Testis (tissue), 3 donors: ENCODE data around the gene LRRC27. TPM values are rescaled to one million over a fixed set of nuclear protein-coding genes. Genes with fewer than 3 reads are reported as not detected.
A peak's percentile ranks its signal among the peaks of the same experiment; 100 is the strongest.

Experiments
- DNase-seq: peaks from one replicate; pipeline ENCODE4 v3.0.0-alpha.2; 2019
- H3K27ac ChIP-seq, 2 donors: fragments of 200-600 bp; sonication (generic); one replicate each; pipeline ENCODE4 v1.5.1; 2019
- H3K27me3 ChIP-seq: fragments of 200-600 bp; sonication (generic); one replicate; pipeline ENCODE4 v1.5.1; 2019
- H3K36me3 ChIP-seq: fragments of 200-600 bp; sonication (generic); one replicate; pipeline ENCODE4 v1.5.1; 2017; ENCODE audit warnings: low read depth; ENCODE audit errors: missing control alignments
- H3K4me1 ChIP-seq: fragments of 200-600 bp; sonication (generic); one replicate; pipeline ENCODE4 v1.5.1; 2019
- H3K4me3 ChIP-seq, 2 donors: fragments of 200-600 bp; sonication (generic); one replicate each; pipeline ENCODE4 v1.5.1; 2017 to 2019
- H3K9me3 ChIP-seq: fragments of 200-600 bp; sonication (generic); one replicate; pipeline ENCODE4 v1.5.1; 2017
- POLR2A ChIP-seq: fragments of 450-650 bp; IDR thresholded peaks from one replicate; pipeline ENCODE4 v1.6.1; 2017; ENCODE audit warnings: antibody characterized with exemption, mild to moderate bottlenecking, moderate library complexity
- WGBS, 2 donors: methylation state at CpG; one replicate each; pipeline ENCODE4 v1.1.5; 2018; 5-methylcytosine and 5-hydroxymethylcytosine counted together
- intact Hi-C: fragments of 100-400 bp; cut with DNase I; formaldehyde crosslinking; loops from one replicate; pipeline ENCODE4 v1.15.1; 2023; ENCODE audit warnings: low total_unique reads
- polyA plus RNA-seq: library from polyadenylated mRNA; stranded (reverse); fragments of 350-450 nt; fragmentation: Illumina TruSeq; extraction: RNeasy Lipid Tissue Mini Kit (QIAGEN cat#74804); gene quantifications from one replicate; pipeline ENCODE4 v1.2.3, GENCODE V29; 2014; ENCODE audit warnings: low read depth, low replicate concordance; ENCODE audit not compliant: insufficient read depth
- total RNA-seq, 2 donors: library from RNA; depleted of rRNA; stranded (reverse); fragments of >200 nt; gene quantifications; one replicate each; pipeline ENCODE4 v1.2.3, GENCODE V29; 2016
- TF ChIP-seq, protein P1 (sequence below), 3 experiments: fragments of 450-650 bp in 2 of 3; fragments of 200-600 bp in 1 of 3; sonication (generic) in 1 of 3; IDR thresholded peaks; one replicate each; pipeline ENCODE4 v1.5.1; 2016 to 2019; ENCODE audit warnings: antibody characterized with exemption in 3 of 3, mild to moderate bottlenecking in 2 of 3, moderate library complexity in 1 of 3

The LRRC27 gene
- total and polyA plus RNA-seq, 3 donors from 2014 or later: 49.4 to 164 (median 110) TPM

DNA sequence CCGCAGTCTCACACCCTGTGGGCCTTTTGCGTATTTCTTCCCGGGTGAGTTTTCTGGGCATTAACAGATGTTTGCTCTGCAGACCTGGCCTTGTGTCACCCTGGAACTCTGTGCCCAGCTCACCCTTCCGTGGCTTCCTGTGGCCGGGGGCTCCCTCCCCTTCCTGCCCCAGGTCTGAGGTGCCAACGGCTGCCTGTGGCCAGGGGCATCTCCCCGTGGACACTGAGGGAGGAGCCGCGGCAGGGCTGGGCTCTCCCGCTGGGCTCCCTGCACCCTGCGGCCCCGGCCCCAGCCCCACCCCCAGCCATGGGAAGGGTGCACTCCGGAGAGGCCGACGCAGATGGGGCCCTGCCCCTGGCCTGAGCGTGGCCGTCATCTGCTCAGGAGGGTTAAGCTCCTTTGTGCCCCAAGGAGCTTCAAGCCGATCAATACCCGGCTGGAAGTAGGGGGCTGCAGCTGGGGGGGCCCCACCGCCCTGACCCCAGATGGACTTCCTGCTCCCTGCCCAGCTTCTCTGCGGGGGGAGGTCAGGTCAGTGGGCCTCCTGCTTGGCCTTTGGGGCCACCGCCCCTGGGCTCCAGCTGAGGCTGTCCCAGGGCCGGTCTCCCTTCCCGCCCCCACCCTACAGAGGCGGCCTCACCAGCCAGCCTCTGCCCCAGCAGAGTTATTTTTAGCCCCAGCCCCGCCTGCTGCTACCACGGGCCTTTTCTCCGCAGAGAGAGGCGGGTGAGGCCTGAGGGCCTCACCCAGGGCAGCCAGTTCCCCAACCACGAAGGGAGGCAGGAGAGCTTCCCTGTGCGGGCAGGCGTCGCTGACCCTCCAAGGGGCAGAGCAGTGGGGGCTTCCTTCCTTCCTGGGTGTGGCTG lies 89.2 kb downstream of the LRRC27 start:
- peak; percentile 88 for DNase-seq
- Histone ChIP-seq H3K27me3 (no peaks in the 10 kb centered on the region), H3K36me3 (no peaks in the 10 kb centered on the region), H3K4me3 (no peak overlapping the region), H3K27ac (peak overlapping the region; percentile 93 to 95), H3K9me3 (no peaks in the 10 kb centered on the region), H3K4me1 (peaks cover 55% of the 10 kb centered on the region)
- intact Hi-C loops: no loop called here
- 26 to 64% methylated on average over 7 to 33 of the region's 33 CpGs for WGBS, 2 donors
- TF ChIP-seq, protein P1, sequence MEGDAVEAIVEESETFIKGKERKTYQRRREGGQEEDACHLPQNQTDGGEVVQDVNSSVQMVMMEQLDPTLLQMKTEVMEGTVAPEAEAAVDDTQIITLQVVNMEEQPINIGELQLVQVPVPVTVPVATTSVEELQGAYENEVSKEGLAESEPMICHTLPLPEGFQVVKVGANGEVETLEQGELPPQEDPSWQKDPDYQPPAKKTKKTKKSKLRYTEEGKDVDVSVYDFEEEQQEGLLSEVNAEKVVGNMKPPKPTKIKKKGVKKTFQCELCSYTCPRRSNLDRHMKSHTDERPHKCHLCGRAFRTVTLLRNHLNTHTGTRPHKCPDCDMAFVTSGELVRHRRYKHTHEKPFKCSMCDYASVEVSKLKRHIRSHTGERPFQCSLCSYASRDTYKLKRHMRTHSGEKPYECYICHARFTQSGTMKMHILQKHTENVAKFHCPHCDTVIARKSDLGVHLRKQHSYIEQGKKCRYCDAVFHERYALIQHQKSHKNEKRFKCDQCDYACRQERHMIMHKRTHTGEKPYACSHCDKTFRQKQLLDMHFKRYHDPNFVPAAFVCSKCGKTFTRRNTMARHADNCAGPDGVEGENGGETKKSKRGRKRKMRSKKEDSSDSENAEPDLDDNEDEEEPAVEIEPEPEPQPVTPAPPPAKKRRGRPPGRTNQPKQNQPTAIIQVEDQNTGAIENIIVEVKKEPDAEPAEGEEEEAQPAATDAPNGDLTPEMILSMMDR (IDR thresholded peaks at IDR 0.05): no peak
- no peak for TF ChIP-seq POLR2A

DNA sequence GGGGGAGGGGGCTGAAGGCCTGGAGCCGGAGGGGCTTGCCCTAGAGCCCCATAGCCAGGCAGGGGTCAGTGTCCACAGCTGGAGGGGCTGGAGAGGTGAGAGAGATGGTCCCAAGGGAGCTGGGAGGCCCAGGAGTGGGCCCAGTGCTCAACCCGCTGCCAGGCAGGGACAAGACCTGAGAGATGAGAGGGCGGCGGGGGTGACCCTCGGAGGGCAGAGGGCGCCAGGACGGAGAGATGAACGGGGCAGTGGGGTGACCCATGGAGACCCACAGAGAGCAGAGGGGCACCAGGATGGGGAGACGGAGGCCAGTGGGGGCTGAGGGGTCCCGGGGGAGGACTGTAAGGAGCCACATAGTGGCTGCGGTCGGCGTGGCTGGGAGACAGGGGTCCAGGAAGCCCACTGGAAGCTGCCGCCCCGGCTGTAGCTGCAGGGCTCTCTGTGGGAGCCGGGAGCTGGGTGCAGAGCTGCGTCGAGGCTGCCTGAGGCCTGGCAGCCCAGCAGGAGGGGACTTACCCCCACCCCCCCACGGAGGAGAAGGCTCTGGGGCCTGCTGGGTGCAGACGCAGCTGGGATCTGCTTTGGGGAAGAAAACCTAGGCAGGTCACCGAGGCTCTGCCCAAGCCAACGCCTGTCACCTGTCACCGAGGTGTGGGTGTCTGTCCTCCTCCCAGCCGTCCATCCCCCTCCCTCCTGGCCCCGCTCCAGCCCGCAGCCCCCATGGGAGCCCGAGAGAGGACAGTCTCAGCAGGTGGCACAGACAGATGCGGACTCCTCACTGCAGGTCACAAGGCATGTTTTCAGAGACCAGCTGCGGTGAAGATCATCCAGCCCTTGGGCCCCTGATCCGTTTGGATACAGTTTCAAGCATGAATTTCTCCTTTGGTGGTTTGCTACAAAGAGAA lies 90.1 kb downstream of the LRRC27 start:
- H3K9me3 ChIP-seq: no peaks in the 10 kb centered on the region
- no peak for DNase-seq
- peaks cover 54% of the 10 kb centered on the region for H3K4me1 ChIP-seq
- TF ChIP-seq, protein P1 (IDR thresholded peaks at IDR 0.05): no peak
- TF ChIP-seq POLR2A: no peak
- H3K4me3 ChIP-seq: no peak overlapping the region
- H3K27me3 ChIP-seq: no peaks in the 10 kb centered on the region
- H3K27ac ChIP-seq: peak overlapping the region; percentile 93 to 95
- WGBS, 2 donors: 78% methylated on average over 22 to 30 of the region's 30 CpGs
- intact Hi-C loops: no loop called here
- no peaks in the 10 kb centered on the region for H3K36me3 ChIP-seq

DNA sequence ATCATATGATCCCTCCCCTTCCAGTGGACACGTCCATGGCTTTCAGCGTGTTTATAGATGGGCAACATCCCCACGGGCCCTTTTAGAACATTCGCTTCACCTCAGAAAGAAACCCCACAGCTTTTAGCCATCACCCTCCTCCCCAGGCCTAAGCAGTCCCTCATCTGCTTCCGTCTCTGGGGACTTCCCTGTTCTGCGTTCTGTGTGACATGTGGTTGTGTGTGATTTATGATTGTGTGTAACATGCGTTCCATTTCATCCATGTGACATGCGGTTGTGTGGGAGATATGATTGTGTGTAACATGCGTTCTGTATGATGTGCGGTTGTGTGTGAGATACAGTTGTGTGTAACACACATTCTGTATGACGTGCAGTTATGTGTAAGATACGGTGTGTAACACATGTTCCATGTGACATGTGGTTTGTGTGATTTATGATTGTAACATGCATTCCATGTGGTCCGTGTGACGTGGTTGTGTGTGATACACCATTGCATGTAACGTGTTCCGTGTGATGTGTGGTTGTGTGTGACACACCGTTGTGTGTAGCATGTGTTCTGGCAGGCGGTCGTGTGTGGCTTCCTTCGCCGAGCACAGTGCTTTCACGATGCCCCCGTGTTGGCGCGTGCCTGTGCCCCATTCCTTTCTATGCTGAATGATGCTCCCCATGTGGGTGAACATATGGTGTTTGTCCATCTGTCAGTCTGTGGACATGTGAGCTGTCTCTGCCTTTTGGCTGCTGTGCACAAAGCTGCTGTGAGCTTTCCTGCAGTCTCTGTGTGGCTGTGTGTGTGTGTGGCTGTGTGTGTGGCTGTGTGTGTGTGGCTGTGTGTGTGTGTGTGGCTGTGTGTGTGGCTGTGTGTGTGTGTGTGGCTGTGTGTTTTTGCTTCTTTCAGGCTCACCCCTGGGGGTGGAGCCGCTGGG lies 91.2 kb downstream of the LRRC27 start:
- WGBS, 2 donors: 81 to 82% methylated on average over 25 to 26 of the region's 26 CpGs
- intact Hi-C loops: no loop called here
- TF ChIP-seq, protein P1 (IDR thresholded peaks at IDR 0.05): no peak
- TF ChIP-seq POLR2A: no peak
- H3K4me1 ChIP-seq: peaks cover 44% of the 10 kb centered on the region
- H3K4me3 ChIP-seq: no peak overlapping the region
- no peaks in the 10 kb centered on the region for H3K9me3 ChIP-seq
- no peak for DNase-seq
- H3K36me3 ChIP-seq: no peaks in the 10 kb centered on the region
- H3K27me3 ChIP-seq: no peaks in the 10 kb centered on the region
- peak overlapping the region; percentile 93 to 95 for H3K27ac ChIP-seq

DNA sequence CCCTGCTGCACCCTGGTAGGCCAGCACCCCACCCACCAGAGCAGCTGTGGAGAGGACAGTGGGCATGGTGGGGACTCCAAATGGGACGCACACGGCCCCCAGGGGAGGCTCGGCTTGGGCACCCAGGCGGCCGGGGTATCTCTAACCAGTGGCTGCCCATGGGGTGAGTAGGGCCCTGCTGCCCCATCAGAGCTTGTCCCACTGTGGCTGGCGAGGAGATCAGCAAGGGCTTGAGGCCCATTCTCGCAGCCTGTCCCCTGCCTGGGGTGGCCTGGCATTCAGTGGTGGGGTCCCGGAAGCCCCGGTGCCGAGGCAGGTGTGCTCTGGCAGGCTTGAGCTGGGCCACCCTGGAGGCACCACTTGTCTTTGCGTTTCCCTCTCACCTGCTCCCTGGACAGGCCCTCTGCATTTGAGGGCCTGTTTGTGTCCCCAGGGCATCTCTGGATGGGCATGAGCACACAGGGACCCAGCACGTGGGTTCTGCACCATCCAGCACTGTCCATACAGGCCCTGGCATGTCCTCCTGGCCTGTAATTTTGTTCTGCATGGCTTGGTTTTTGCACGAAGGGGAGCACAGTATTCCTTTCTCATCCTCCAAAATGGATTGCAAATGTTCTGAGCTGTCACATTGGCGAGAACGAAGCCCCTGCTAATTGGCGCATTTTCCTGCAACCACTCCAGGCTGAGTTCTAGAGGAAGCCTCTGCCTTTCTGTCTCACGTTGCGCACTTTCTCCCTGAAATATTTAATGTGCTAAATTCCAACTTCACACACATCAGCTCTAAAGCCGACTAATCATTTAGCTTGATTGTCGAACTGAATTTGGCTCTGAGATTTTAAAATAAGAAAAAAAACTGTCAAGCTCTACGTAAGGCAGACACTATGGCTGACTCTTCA lies 92.2 kb downstream of the LRRC27 start:
- intact Hi-C loops: no loop called here
- Histone ChIP-seq H3K27me3 (no peaks in the 10 kb centered on the region), H3K36me3 (no peaks in the 10 kb centered on the region), H3K27ac (no peak overlapping the region), H3K9me3 (no peaks in the 10 kb centered on the region), H3K4me3 (no peak overlapping the region), H3K4me1 (peaks cover 34% of the 10 kb centered on the region)
- no peak for TF ChIP-seq POLR2A
- TF ChIP-seq, protein P1 (IDR thresholded peaks at IDR 0.05): no peak
- WGBS, 2 donors: 88 to 95% methylated on average over 10 to 21 of the region's 21 CpGs
- DNase-seq: no peak
